Loucy (cell line): ENCODE measurements around the gene TMEM181.

Experiments
- H2AFZ ChIP-seq: fragments of 200-600 bp; sonication (generic); 2 replicates; pipeline ENCODE4 v1.6.0; 2016; ENCODE audit warnings: antibody characterized with exemption, mild to moderate bottlenecking, low read length, moderate library complexity
- H3F3A ChIP-seq: fragments of 200-600 bp; 2 replicates; pipeline ENCODE4 v1.6.0; 2016; ENCODE audit warnings: antibody characterized with exemption, low read depth, mild to moderate bottlenecking
- H3K27me3 ChIP-seq: fragments of 200-600 bp; sonication (generic); 2 replicates; pipeline ENCODE4 v1.6.1; 2014; ENCODE audit warnings: low read length, mild to moderate bottlenecking; ENCODE audit not compliant: insufficient read depth, poor library complexity, severe bottlenecking
- H3K36me3 ChIP-seq: fragments of 200-600 bp; sonication (generic); 2 replicates; pipeline ENCODE4 v1.6.1; 2016; ENCODE audit warnings: low read length; ENCODE audit not compliant: insufficient read depth
- H3K4me1 ChIP-seq: fragments of 200-600 bp; sonication (generic); 2 replicates; pipeline ENCODE4 v1.5.1; 2014; ENCODE audit warnings: low read length, mild to moderate bottlenecking; ENCODE audit not compliant: insufficient read depth, poor library complexity, severe bottlenecking
- H3K4me2 ChIP-seq: fragments of 200-600 bp; sonication (generic); 2 replicates; pipeline ENCODE4 v1.6.0; 2014; ENCODE audit warnings: antibody characterized with exemption, low read length, low read depth, mild to moderate bottlenecking; ENCODE audit not compliant: poor library complexity, severe bottlenecking
- H3K4me3 ChIP-seq: fragments of 200-600 bp; sonication (generic); 2 replicates; pipeline ENCODE4 v1.5.1; 2014; ENCODE audit warnings: low read length, mild to moderate bottlenecking, mixed read lengths; ENCODE audit not compliant: poor library complexity, severe bottlenecking
- H3K79me2 ChIP-seq: fragments of 200-600 bp; sonication (generic); 2 replicates; pipeline ENCODE4 v1.6.1; 2014; ENCODE audit warnings: low read length; ENCODE audit not compliant: insufficient read depth
- H3K9ac ChIP-seq: fragments of 200-600 bp; sonication (generic); 2 replicates; pipeline ENCODE4 v1.6.0; 2014; ENCODE audit warnings: mild to moderate bottlenecking, low read depth, low read length, moderate library complexity; ENCODE audit not compliant: poor library complexity, severe bottlenecking
- H3K9me2 ChIP-seq: fragments of 200-600 bp; sonication (generic); replicated peaks from 2 replicates; pipeline ENCODE4 v1.6.1; 2016; ENCODE audit warnings: low read depth, low read length, mixed read lengths
- H3K9me3 ChIP-seq: fragments of 200-600 bp; sonication (generic); 2 replicates; pipeline ENCODE4 v1.6.1; 2014; ENCODE audit warnings: mild to moderate bottlenecking, antibody characterized with exemption, low read length, low read depth; ENCODE audit not compliant: insufficient read depth
- H4K20me1 ChIP-seq: fragments of 200-600 bp; sonication (generic); 2 replicates; pipeline ENCODE4 v1.6.0; 2014; ENCODE audit warnings: antibody characterized with exemption, low read length, mild to moderate bottlenecking; ENCODE audit not compliant: insufficient read depth, poor library complexity, severe bottlenecking
- CTCF ChIP-seq: fragments of 200-600 bp; sonication (generic); conservative IDR thresholded peaks from 2 replicates; pipeline ENCODE4 v1.5.1; 2014; ENCODE audit warnings: mild to moderate bottlenecking, antibody characterized with exemption, low read length
- EZH2phosphoT487 ChIP-seq: fragments of 200-600 bp; IDR thresholded peaks from 2 replicates; pipeline ENCODE4 v1.6.1; 2018; ENCODE audit warnings: antibody characterized with exemption, mild to moderate bottlenecking, moderate library complexity, borderline replicate concordance

TMEM181 gene

GRCh38 chr6:158564243-158565121, 4.6 kb downstream of the TMEM181 start:
- TF ChIP-seq CTCF (no peak), EZH2phosphoT487 (no peak)
- Histone ChIP-seq H3K4me3 (no peak overlapping the region), H3K36me3 (no peaks in the 10 kb centered on the region), H3K79me2 (peaks cover 61% of the 10 kb centered on the region), H3K4me2 (no peak overlapping the region), H3K4me1 (peaks cover 19% of the 10 kb centered on the region), H2AFZ (no peak overlapping the region), H3F3A (no peaks in the 10 kb centered on the region), H3K27me3 (no peaks in the 10 kb centered on the region), H3K9ac (no peak overlapping the region), H3K9me2 (no peaks in the 10 kb centered on the region), H3K9me3 (no peaks in the 10 kb centered on the region), H4K20me1 (peaks cover 51% of the 10 kb centered on the region)

GRCh38 chr6:158565122-158565429, 5.2 kb downstream of the TMEM181 start:
- no peak overlapping the region for H2AFZ ChIP-seq

GRCh38 chr6:158565482-158566040, 5.7 kb downstream of the TMEM181 start:
- Histone ChIP-seq H3K79me2 (peaks cover 59% of the 10 kb centered on the region), H3K4me3 (no peak overlapping the region), H3K9me2 (no peaks in the 10 kb centered on the region), H3F3A (no peaks in the 10 kb centered on the region), H3K4me1 (peaks cover 16% of the 10 kb centered on the region), H3K36me3 (no peaks in the 10 kb centered on the region), H3K9ac (no peak overlapping the region), H3K4me2 (no peak overlapping the region), H2AFZ (no peak overlapping the region), H3K27me3 (no peaks in the 10 kb centered on the region), H3K9me3 (no peaks in the 10 kb centered on the region), H4K20me1 (peaks cover 53% of the 10 kb centered on the region)
- TF ChIP-seq EZH2phosphoT487 (no peak), CTCF (peak; percentile 36; the same call in 1 of the 2 replicates)

More at GRCh38 chr6:158565122-158565429, 5.2 kb downstream of the TMEM181 start:
- peaks cover 16% of the 10 kb centered on the region for H3K4me1 ChIP-seq
- no peak overlapping the region for H3K4me2 ChIP-seq
- TF ChIP-seq CTCF (no peak), EZH2phosphoT487 (no peak)
- no peak overlapping the region for H3K9ac ChIP-seq
- no peaks in the 10 kb centered on the region for H3K9me2 ChIP-seq
- H3K27me3 ChIP-seq, result no peaks in the 10 kb centered on the region
- H3F3A ChIP-seq, result no peaks in the 10 kb centered on the region
- H4K20me1 ChIP-seq, result peaks cover 53% of the 10 kb centered on the region
- H3K79me2 ChIP-seq, result peaks cover 61% of the 10 kb centered on the region
- no peak overlapping the region for H3K4me3 ChIP-seq
- H3K36me3 ChIP-seq, result no peaks in the 10 kb centered on the region
- no peaks in the 10 kb centered on the region for H3K9me3 ChIP-seq
